GM12864 (cell line): ENCODE results near the gene RBMS3.

Experiments
- DNase-seq: peaks from one replicate; pipeline ENCODE4 v3.0.0-alpha.2; 2011; ENCODE audit warnings: low read depth
- H3K4me3 ChIP-seq: 2 replicates; pipeline ENCODE4 v1.5.1; 2011; ENCODE audit warnings: mild to moderate bottlenecking, low read depth, low read length, control low read depth
- TF ChIP-seq, protein P1 (sequence below): IDR thresholded peaks from 2 replicates; pipeline ENCODE4 v1.5.1; 2011; ENCODE audit warnings: low read depth, mild to moderate bottlenecking, moderate library complexity, low read length, control low read depth, inconsistent platforms; ENCODE audit errors: missing control alignments

RBMS3 gene

DNA sequence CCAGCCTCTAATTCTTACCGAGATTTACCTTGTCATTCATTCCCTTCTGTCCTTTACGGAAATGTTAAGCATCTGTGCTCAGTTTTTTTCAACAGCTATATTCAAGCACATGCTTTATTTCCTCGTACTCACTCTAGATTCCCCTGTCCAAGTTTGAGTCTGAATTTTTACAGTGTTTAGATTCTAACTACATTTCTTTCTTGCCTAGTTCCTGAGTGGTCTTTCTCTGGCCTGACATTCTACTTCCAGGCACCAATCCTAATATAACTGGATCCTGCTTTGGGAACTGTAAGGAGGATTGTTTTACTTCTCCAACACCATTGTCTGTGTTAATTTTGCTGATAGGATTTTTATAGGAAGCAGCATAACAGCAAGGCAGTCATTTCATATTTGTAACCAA is 222.4 kb downstream of the RBMS3 start:
- DNase-seq: no peak
- TF ChIP-seq, protein P1, sequence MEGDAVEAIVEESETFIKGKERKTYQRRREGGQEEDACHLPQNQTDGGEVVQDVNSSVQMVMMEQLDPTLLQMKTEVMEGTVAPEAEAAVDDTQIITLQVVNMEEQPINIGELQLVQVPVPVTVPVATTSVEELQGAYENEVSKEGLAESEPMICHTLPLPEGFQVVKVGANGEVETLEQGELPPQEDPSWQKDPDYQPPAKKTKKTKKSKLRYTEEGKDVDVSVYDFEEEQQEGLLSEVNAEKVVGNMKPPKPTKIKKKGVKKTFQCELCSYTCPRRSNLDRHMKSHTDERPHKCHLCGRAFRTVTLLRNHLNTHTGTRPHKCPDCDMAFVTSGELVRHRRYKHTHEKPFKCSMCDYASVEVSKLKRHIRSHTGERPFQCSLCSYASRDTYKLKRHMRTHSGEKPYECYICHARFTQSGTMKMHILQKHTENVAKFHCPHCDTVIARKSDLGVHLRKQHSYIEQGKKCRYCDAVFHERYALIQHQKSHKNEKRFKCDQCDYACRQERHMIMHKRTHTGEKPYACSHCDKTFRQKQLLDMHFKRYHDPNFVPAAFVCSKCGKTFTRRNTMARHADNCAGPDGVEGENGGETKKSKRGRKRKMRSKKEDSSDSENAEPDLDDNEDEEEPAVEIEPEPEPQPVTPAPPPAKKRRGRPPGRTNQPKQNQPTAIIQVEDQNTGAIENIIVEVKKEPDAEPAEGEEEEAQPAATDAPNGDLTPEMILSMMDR: no peak
- no peak overlapping the region for H3K4me3 ChIP-seq

- DNase-seq: no peak
- H3K4me3 ChIP-seq: no peak overlapping the region
- TF ChIP-seq, protein P1: no peak
Measured at GRCh38 chr3:29503958-29504357, 223.1 kb downstream of the RBMS3 start.

DNA sequence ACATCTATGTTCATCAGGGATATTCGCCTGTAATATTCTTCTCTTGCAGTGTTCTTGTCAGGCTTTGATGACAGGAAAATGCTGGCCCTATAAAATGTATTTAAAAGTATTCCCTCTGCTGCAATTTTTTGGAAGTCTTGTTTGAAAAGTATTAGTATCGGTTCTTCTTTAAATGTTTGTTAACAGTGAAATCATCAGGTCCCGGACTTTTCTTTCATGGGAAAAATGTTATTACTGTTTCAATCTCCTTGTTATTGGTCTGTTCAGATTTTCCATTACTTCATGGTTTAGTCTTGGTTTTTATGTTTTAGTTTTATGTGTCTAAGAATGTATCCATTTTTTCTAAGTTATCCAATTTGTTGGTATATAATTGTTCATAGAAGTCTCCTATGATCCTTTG is 225.6 kb downstream of the RBMS3 start:
- TF ChIP-seq, protein P1: no peak
- no peak overlapping the region for H3K4me3 ChIP-seq
- DNase-seq: no peak

DNA sequence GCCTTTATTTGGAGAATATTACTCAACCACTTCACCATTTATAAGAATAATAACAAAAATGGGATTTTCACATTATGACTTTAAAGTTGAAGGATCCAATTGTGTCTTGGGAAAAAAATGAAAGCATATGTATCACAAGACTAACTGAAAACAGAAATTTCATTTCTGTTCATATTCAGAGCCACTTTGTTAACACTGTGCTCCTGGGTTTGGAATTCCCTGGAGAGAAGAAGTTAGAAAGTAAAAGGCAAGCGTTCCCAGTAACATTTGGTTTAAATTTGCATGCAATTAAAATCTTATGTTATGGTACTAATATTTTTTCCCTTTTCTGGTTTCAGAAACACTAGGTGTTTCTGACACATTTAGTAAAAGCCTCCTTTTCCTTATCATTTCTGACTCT is 230.8 kb downstream of the RBMS3 start:
- TF ChIP-seq, protein P1: no peak
- no peak overlapping the region for H3K4me3 ChIP-seq
- no peak for DNase-seq

DNA sequence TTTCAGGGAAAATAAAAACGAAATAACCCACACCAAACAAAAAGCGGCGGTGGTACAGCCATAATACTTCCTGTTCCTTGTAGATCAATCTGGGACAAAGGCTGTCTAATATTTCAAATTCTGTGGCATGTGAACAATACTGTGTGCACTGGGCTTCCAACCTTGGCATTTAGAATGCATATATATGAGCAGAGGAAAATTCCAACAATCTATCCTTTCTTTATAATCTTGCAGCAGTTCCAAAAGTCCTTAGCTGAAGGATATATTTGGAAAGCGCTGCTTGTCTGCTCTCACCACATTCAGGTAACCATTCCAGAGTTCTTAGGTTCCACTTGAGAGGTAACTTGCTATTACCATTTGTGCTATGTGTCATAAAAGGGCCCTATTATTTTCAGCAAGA is 231.8 kb downstream of the RBMS3 start:
- no peak for DNase-seq
- H3K4me3 ChIP-seq: no peak overlapping the region
- TF ChIP-seq, protein P1: no peak

DNA sequence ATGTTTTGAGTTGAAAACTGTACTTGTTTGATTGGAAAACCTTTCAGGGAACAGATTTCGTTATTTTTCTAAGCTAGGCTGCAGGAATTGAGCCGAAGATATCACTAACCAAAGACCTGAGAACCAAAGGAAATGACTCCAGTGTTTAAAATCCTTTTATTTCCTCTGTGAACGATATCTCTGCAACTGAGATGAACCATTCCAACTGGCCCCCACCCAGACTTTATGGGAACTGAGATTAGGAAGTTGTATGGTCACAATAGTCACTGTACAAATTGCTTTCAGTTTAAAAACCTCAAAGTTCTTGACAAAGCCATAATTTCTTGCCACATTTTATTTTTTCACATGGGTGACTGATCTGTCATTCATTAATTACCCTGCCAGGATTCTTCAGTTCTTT is 232.4 kb downstream of the RBMS3 start:
- TF ChIP-seq, protein P1: no peak
- no peak for DNase-seq
- no peak overlapping the region for H3K4me3 ChIP-seq

- no peak overlapping the region for H3K4me3 ChIP-seq
- no peak for DNase-seq
- TF ChIP-seq, protein P1: no peak
Measured at GRCh38 chr3:29514170-29514569, 233.3 kb downstream of the RBMS3 start.
